H1 (cell line): Measurements from ENCODE around the gene NOXO1. TPM values are rescaled to one million over a fixed set of nuclear protein-coding genes. Genes with fewer than 3 reads are reported as not detected.

Experiments
- CTBP2 ChIP-seq: IDR thresholded peaks from 2 replicates; pipeline ENCODE4 v1.7.0; 2011; ENCODE audit warnings: borderline replicate concordance, mild to moderate bottlenecking, moderate library complexity, mixed read lengths, low read length; ENCODE audit not compliant: insufficient read depth, insufficient read length
- KDM4A ChIP-seq: IDR thresholded peaks from one replicate; pipeline ENCODE4 v1.7.1; 2012; ENCODE audit warnings: low read depth, mild to moderate bottlenecking, moderate library complexity, low read length, inconsistent platforms; ENCODE audit not compliant: severe bottlenecking
- polyA plus RNA-seq, 7 experiments: library from polyadenylated mRNA; depleted of rRNA in 3 of 7; stranded (reverse) in 5 of 7; unstranded in 2 of 7; fragments of >200 nt in 5 of 7; fragments of 200-250 nt in 2 of 7; gene quantifications; 1 replicate in 5 of 7; 2 replicates in 1 of 7; 4 replicates in 1 of 7; pipeline versions ENCODE4 v1.2.1 to v1.2.3, GENCODE V29; 2011 to 2013; ENCODE audit warnings: missing spikeins in 2 of 7, mixed read lengths in 2 of 7
- total RNA-seq: library from RNA; stranded (reverse); fragmentation: NEBNext Ultra II Directional; extraction: Animal tissue kit (Norgen Biotek cat#: 25700); gene quantifications from 2 replicates; pipeline ENCODE4 v1.2.1, GENCODE V29; 2021
- TF ChIP-seq, protein P1 (sequence below): fragments of 300-600 bp; sonication (generic); IDR thresholded peaks from 2 replicates; pipeline ENCODE4 v1.7.1; 2012; ENCODE audit warnings: low read length, moderate library complexity, mild to moderate bottlenecking, inconsistent platforms; ENCODE audit not compliant: insufficient replicate concordance

Gene NOXO1
- total and polyA plus RNA-seq, 2 of the 8 experiments (the other 6 are each of a cell fraction or from before 2014, with no cell fraction given): 1.3 to 2.5 TPM

DNA sequence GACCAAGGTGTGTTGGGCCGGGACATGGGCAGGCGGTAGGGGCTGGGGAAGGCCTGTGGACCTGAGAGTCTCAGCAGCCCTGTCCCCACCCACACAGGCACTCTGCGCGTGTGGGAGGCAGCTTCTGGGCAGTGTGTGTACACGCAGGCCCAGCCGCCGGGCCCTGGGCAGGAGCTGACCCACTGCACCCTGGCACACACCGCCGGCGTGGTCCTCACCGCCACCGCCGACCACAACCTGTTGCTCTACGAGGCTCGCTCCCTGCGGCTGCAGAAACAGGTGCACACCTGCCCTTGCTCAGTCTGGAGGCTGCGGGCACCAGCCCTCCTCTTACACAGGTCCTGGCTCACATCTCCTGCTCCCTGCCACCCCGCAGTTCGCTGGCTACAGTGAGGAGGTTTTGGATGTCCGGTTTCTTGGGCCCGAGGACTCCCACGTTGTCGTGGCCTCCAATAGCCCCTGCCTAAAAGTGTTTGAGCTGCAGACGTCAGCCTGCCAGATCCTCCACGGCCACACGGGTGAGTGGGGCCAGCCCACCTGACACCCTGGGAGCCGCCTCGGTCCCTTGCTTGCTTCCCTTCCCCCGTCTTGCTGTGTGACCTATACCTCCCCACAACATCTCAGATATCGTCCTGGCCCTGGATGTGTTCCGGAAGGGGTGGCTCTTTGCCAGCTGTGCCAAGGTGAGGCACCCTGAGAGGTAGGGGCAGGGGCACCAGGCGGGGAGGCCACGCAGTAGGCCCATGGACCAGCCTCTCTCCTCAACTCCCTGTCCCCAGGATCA lies 5.6 kb downstream of the NOXO1 start (continued):
- TF ChIP-seq, protein P1, sequence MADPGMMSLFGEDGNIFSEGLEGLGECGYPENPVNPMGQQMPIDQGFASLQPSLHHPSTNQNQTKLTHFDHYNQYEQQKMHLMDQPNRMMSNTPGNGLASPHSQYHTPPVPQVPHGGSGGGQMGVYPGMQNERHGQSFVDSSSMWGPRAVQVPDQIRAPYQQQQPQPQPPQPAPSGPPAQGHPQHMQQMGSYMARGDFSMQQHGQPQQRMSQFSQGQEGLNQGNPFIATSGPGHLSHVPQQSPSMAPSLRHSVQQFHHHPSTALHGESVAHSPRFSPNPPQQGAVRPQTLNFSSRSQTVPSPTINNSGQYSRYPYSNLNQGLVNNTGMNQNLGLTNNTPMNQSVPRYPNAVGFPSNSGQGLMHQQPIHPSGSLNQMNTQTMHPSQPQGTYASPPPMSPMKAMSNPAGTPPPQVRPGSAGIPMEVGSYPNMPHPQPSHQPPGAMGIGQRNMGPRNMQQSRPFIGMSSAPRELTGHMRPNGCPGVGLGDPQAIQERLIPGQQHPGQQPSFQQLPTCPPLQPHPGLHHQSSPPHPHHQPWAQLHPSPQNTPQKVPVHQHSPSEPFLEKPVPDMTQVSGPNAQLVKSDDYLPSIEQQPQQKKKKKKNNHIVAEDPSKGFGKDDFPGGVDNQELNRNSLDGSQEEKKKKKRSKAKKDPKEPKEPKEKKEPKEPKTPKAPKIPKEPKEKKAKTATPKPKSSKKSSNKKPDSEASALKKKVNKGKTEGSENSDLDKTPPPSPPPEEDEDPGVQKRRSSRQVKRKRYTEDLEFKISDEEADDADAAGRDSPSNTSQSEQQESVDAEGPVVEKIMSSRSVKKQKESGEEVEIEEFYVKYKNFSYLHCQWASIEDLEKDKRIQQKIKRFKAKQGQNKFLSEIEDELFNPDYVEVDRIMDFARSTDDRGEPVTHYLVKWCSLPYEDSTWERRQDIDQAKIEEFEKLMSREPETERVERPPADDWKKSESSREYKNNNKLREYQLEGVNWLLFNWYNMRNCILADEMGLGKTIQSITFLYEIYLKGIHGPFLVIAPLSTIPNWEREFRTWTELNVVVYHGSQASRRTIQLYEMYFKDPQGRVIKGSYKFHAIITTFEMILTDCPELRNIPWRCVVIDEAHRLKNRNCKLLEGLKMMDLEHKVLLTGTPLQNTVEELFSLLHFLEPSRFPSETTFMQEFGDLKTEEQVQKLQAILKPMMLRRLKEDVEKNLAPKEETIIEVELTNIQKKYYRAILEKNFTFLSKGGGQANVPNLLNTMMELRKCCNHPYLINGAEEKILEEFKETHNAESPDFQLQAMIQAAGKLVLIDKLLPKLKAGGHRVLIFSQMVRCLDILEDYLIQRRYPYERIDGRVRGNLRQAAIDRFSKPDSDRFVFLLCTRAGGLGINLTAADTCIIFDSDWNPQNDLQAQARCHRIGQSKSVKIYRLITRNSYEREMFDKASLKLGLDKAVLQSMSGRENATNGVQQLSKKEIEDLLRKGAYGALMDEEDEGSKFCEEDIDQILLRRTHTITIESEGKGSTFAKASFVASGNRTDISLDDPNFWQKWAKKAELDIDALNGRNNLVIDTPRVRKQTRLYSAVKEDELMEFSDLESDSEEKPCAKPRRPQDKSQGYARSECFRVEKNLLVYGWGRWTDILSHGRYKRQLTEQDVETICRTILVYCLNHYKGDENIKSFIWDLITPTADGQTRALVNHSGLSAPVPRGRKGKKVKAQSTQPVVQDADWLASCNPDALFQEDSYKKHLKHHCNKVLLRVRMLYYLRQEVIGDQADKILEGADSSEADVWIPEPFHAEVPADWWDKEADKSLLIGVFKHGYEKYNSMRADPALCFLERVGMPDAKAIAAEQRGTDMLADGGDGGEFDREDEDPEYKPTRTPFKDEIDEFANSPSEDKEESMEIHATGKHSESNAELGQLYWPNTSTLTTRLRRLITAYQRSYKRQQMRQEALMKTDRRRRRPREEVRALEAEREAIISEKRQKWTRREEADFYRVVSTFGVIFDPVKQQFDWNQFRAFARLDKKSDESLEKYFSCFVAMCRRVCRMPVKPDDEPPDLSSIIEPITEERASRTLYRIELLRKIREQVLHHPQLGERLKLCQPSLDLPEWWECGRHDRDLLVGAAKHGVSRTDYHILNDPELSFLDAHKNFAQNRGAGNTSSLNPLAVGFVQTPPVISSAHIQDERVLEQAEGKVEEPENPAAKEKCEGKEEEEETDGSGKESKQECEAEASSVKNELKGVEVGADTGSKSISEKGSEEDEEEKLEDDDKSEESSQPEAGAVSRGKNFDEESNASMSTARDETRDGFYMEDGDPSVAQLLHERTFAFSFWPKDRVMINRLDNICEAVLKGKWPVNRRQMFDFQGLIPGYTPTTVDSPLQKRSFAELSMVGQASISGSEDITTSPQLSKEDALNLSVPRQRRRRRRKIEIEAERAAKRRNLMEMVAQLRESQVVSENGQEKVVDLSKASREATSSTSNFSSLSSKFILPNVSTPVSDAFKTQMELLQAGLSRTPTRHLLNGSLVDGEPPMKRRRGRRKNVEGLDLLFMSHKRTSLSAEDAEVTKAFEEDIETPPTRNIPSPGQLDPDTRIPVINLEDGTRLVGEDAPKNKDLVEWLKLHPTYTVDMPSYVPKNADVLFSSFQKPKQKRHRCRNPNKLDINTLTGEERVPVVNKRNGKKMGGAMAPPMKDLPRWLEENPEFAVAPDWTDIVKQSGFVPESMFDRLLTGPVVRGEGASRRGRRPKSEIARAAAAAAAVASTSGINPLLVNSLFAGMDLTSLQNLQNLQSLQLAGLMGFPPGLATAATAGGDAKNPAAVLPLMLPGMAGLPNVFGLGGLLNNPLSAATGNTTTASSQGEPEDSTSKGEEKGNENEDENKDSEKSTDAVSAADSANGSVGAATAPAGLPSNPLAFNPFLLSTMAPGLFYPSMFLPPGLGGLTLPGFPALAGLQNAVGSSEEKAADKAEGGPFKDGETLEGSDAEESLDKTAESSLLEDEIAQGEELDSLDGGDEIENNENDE: no peak
- TF ChIP-seq KDM4A: no peak
- TF ChIP-seq CTBP2: no peak
